K562 (cell line): ENCODE data around the gene SAXO1. TPM values are rescaled to one million over a fixed set of nuclear protein-coding genes. Genes with fewer than 3 reads are reported as not detected.

Experiments used
- ARNT ChIP-seq, 2 experiments: fragments of 450-650 bp; IDR thresholded peaks; 2 replicates each; pipeline ENCODE4 v1.6.1; 2016; ENCODE audit warnings: mild to moderate bottlenecking in 1 of 2
- EZH2 ChIP-seq: IDR thresholded peaks from 2 replicates; pipeline ENCODE4 v1.6.1; 2012; ENCODE audit warnings: low read depth, mild to moderate bottlenecking, inconsistent platforms, low read length, borderline replicate concordance
- PTRF ChIP-seq: fragments of 450-650 bp; IDR thresholded peaks from 2 replicates; pipeline ENCODE4 v1.6.1; 2016; ENCODE audit warnings: mild to moderate bottlenecking, missing genetic modification characterization, missing compliant biosample characterization
- ZBTB2 ChIP-seq: fragments of 450-650 bp; IDR thresholded peaks from 2 replicates; pipeline ENCODE4 v1.6.1; 2016; ENCODE audit warnings: antibody characterized with exemption
- ZFP30 ChIP-seq: fragments of 250-450 bp; sonication (Bioruptor Pico); IDR thresholded peaks from 2 replicates; pipeline ENCODE4 v1.8.0; 2022; ENCODE audit warnings: moderate library complexity, mild to moderate bottlenecking, inconsistent platforms, borderline replicate concordance
- ZFP91 ChIP-seq: sonication (generic); formaldehyde crosslinking; IDR thresholded peaks from 2 replicates; pipeline ENCODE4 v1.8.0; 2022; ENCODE audit warnings: mild to moderate bottlenecking, missing genetic modification reagents
- ZMIZ1 ChIP-seq, 2 experiments: fragments of 150-350 bp in 1 of 2; IDR thresholded peaks; 2 replicates each; pipeline ENCODE4 v1.6.1; 2012 to 2016; ENCODE audit warnings: low read depth in 2 of 2, low read length in 2 of 2, mild to moderate bottlenecking in 1 of 2, moderate library complexity in 1 of 2
- ZNF316 ChIP-seq: fragments of 450-650 bp; IDR thresholded peaks from 2 replicates; pipeline ENCODE4 v1.6.1; 2016
- polyA plus RNA-seq, 8 experiments: library from polyadenylated mRNA; depleted of rRNA in 4 of 8; stranded (reverse) in 5 of 8; unstranded in 3 of 8; fragments of >200 nt; fragmentation: Nextera tagmentation in 2 of 8; fragmentation: Illumina TruSeq in 1 of 8; extraction: Ambion mirVana in 2 of 8; extraction: Trizol in 1 of 8; gene quantifications; 2 replicates each; pipeline versions ENCODE4 v1.2.1 to v1.2.3, GENCODE V29; 2011 to 2014; ENCODE audit warnings: inconsistent platforms in 1 of 8, missing spikeins in 1 of 8
- total RNA-seq, 7 experiments: library from RNA; depleted of rRNA in 6 of 7; stranded (reverse); fragments of >200 nt in 6 of 7; fragmentation: Illumina TruSeq in 2 of 7; extraction: Trizol in 2 of 7; gene quantifications; 2 replicates each; pipeline versions ENCODE4 v1.2.1 to v1.2.3, GENCODE V29; 2011 to 2021; ENCODE audit warnings: low replicate concordance in 1 of 7

Gene SAXO1
- total and polyA plus RNA-seq, 9 of the 15 experiments (the other 6 are each of a cell fraction or from before 2014, with no cell fraction given): 0.04 TPM; not detected in 8

- no peak for TF ChIP-seq ZBTB2
- no peak for TF ChIP-seq ZFP91 (CRISPR knock-in tag)
- no peak for TF ChIP-seq PTRF
- no peak for TF ChIP-seq ZFP30 (CRISPR knock-in tag)
- no peak for TF ChIP-seq EZH2
- no peak for TF ChIP-seq ARNT (IDR thresholded peaks at IDR 0.05)
- no peak for TF ChIP-seq ZMIZ1 (IDR thresholded peaks at IDR 0.05; ENCODE audit: low read depth in 2 of 2, low read length in 2 of 2)
- no peak for TF ChIP-seq ZNF316
Observed at GRCh38 chr9:19020886-19021455, 12.0 kb downstream of the SAXO1 start (continued).
